ENCODE data around the gene UGT1A4. TPM values are rescaled to one million over a fixed set of nuclear protein-coding genes. Genes with fewer than 3 reads are reported as not detected.

UGT1A4 gene
- total RNA-seq, 1 donor from 2014 or later = 0.26 TPM

DNA sequence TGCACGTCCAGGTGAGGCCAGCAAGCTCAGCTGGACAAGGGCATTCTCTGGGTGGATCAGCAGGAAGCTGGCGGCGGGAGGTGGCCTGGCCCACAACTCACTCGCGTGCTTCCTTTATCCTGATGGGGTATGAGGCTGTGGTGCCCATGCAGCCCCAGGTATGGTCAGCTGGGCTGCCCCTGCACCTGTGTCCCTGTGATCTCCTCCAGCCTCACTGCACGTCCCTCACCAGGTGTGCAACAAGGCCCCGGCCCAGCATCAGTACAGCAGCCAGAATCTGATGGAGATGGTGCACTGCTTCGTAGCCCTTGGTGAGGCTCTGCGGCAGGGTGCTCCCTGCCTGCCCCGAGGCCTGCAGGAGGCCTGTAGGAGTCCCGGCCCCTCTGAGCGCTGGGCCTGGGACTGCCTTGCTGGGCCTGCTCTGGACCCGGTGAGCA lies 77.2 kb downstream of the UGT1A4 start:
- TF ChIP-seq, protein P1, sequence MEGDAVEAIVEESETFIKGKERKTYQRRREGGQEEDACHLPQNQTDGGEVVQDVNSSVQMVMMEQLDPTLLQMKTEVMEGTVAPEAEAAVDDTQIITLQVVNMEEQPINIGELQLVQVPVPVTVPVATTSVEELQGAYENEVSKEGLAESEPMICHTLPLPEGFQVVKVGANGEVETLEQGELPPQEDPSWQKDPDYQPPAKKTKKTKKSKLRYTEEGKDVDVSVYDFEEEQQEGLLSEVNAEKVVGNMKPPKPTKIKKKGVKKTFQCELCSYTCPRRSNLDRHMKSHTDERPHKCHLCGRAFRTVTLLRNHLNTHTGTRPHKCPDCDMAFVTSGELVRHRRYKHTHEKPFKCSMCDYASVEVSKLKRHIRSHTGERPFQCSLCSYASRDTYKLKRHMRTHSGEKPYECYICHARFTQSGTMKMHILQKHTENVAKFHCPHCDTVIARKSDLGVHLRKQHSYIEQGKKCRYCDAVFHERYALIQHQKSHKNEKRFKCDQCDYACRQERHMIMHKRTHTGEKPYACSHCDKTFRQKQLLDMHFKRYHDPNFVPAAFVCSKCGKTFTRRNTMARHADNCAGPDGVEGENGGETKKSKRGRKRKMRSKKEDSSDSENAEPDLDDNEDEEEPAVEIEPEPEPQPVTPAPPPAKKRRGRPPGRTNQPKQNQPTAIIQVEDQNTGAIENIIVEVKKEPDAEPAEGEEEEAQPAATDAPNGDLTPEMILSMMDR (IDR thresholded peaks at IDR 0.05; ENCODE audit: insufficient read depth, low read length, severe bottlenecking) = no peak
- H3K4me3 ChIP-seq (ENCODE audit: low read depth, low read length) = no peak overlapping the region
- FAIRE-seq = no peak
- no peaks in the 10 kb centered on the region for H3K36me3 ChIP-seq (ENCODE audit: control insufficient read depth, insufficient read depth, low read length)
- no peaks in the 10 kb centered on the region for H3K27me3 ChIP-seq (ENCODE audit: control insufficient read depth, insufficient read depth, low read length)
- DNase-seq (ENCODE audit: low read depth) = no peak

DNA sequence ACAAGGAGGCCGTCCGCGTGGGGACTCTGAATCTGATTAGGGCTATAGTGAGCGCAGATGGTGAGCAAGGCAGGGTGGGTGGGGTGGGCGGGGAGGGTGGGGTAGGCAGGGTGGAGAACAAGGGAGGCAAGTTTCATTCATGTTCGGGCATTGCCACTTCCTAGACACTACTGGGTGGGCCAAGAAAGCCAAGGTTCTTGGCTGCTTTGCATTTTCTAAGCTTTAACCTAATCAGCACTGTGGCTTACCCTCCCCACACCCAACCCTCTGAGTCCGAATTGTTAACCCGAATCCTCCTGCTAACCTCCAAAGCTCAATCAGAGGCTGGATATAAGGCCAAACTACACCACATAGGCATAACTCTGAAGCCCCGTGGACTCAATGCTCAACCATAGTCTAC lies 77.7 kb downstream of the UGT1A4 start:
- Histone ChIP-seq H3K4me3 (ENCODE audit: low read depth, low read length) (no peak overlapping the region), H3K27me3 (ENCODE audit: control insufficient read depth, insufficient read depth, low read length) (no peaks in the 10 kb centered on the region), H3K36me3 (ENCODE audit: control insufficient read depth, insufficient read depth, low read length) (no peaks in the 10 kb centered on the region)
- TF ChIP-seq, protein P1 (IDR thresholded peaks at IDR 0.05; ENCODE audit: insufficient read depth, low read length, severe bottlenecking) = no peak
- no peak for FAIRE-seq
- no peak for DNase-seq (ENCODE audit: low read depth)

DNA sequence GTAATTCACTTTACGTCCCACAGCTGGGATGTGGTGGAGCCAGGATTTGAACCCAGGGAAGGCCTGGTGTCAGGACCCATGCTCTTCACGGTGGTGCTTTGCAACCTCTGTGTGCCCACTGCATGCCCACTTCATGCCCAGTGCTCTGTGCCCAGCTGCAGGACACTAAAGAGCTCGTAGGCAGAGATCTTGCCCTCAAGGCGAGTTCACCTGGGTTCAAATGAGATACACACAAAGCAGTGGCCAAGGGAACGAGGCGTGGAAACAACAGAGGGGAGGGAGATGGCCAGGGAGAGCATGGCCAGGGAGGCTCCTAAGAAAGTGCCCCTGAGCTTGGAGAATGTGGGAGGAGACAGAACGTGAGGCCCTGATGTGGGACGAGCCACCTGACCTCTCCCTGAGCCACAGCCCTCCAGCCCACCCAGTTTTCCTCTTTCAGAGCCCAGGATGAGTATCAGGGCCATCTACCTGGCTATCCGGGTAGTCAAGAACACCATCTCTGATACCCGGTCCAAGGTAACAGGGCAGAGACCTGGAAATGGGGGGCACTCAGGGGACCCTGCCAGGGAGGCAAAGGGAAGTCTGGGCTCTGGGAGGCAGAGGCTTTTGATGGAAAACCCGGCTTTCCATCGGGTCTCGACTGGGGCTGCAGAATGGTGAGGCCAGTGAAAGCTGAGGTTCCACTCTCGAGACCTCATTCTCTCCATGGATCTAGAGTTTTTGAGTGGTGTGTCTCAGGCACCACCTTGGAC lies 80.0 kb downstream of the UGT1A4 start:
- DNase-seq (ENCODE audit: low read depth) (no peak), FAIRE-seq (no peak)
- TF ChIP-seq, protein P1 (IDR thresholded peaks at IDR 0.05; ENCODE audit: insufficient read depth, low read length, severe bottlenecking) = no peak
- Histone ChIP-seq H3K27me3 (ENCODE audit: control insufficient read depth, insufficient read depth, low read length) (no peaks in the 10 kb centered on the region), H3K36me3 (ENCODE audit: control insufficient read depth, insufficient read depth, low read length) (no peaks in the 10 kb centered on the region), H3K4me3 (ENCODE audit: low read depth, low read length) (no peak overlapping the region)

DNA sequence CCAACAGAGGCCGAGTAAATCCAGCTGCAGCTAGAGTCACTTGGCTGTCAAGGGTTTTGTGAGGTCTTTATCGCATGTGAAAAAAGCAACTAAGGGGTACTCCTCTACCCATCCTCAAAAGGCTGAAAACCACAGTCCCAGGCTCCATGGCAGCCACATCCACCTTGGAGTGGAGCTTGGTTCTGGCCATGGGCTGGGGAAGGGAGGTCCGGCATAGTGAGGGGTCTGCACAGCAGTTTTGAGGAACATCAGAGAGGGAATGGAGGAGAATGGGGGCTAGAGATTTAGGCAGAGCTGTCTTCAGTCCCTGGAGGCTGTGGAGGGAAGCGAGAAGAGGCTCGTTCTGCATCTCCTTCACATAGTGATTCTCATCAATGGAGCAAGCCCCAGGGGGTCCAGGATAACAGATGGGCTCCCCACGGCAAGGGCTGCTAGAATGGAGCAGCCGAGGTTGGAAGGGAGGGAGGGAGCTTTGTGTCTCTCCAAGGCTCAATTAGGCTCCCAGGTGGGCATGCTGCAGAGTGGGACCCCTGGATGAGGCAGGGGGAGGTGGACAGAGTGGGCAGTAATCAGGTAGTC lies 80.6 kb downstream of the UGT1A4 start:
- TF ChIP-seq, protein P1 (IDR thresholded peaks at IDR 0.05; ENCODE audit: insufficient read depth, low read length, severe bottlenecking) = no peak
- no peaks in the 10 kb centered on the region for H3K27me3 ChIP-seq (ENCODE audit: control insufficient read depth, insufficient read depth, low read length)
- no peak overlapping the region for H3K4me3 ChIP-seq (ENCODE audit: low read depth, low read length)
- FAIRE-seq (no peak), DNase-seq (ENCODE audit: low read depth) (no peak)
- H3K36me3 ChIP-seq (ENCODE audit: control insufficient read depth, insufficient read depth, low read length) = no peaks in the 10 kb centered on the region

DNA sequence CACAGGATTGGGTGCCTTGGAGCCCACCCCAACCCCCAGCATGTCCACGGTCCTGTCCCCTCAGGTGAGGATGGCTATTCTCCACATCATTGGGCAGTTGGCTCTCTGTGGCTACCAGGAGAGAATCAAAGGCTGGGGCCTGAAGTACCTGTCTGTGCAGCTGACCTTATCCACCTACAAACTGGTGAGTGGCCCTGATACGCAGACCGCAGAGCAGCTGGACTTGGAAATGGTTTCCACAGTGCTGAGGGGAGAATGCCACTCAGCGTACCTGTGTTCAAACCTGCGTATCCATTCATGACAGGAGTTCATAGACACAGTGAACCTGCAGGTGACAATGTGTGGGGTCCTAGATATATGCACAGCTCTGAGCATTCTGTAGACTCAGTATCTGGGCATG lies 81.2 kb downstream of the UGT1A4 start:
- no peak for FAIRE-seq

More for the DNA sequence above, 81.2 kb downstream of the UGT1A4 start:
- H3K27me3 ChIP-seq (ENCODE audit: control insufficient read depth, insufficient read depth, low read length) = no peaks in the 10 kb centered on the region
- DNase-seq (ENCODE audit: low read depth) = no peak
- no peaks in the 10 kb centered on the region for H3K36me3 ChIP-seq (ENCODE audit: control insufficient read depth, insufficient read depth, low read length)
- no peak overlapping the region for H3K4me3 ChIP-seq (ENCODE audit: low read depth, low read length)
- TF ChIP-seq, protein P1 (IDR thresholded peaks at IDR 0.05; ENCODE audit: insufficient read depth, low read length, severe bottlenecking) = no peak

Data from bronchial epithelial cell (primary cell).